T-cell (primary cell): ENCODE results near the gene KCTD10. TPM values are rescaled to one million over a fixed set of nuclear protein-coding genes. Genes with fewer than 3 reads are reported as not detected.

ENCODE experiments used
- ATAC-seq, 4 experiments: fragments of 200-7000 bp in 3 of 4; fragments of 150-1000 bp in 1 of 4; cut with Tn5 transposase; replicated peaks in 1 of 4; 1 replicate in 3 of 4; 2 replicates in 1 of 4; pipeline ENCODE4 v1.10.0; 2021; ENCODE audit warnings: moderate library complexity in 3 of 4, mild to moderate bottlenecking in 2 of 4, moderate number of reproducible peaks in 1 of 4
- CTCF ChIA-PET, 2 donors: fragments of 300-600 bp; sonication (Branson Sonifier 250); formaldehyde crosslinking; loops; one replicate each; lab custom pipeline; 2022; ENCODE audit warnings: antibody characterized with exemption in 2 of 2; lab: Charles Lee
- POLR2A ChIA-PET, 2 donors: fragments of 300-600 bp; sonication (Branson Sonifier 250); formaldehyde crosslinking; loops; one replicate each; lab custom pipeline; 2022; ENCODE audit warnings: antibody characterized with exemption in 2 of 2; lab: Charles Lee
- DNase-seq, 35 experiments: peaks; one replicate each; pipeline versions ENCODE4 v3.0.0 to v3.0.0-alpha.2; 2013 to 2023
- H3K27ac ChIP-seq: one replicate; pipeline ENCODE4 v1.5.1; 2013; ENCODE audit warnings: low read length
- H3K27me3 ChIP-seq, 2 experiments: replicated peaks in 1 of 2; 1 replicate in 1 of 2; 2 replicates in 1 of 2; pipeline versions ENCODE4 v1.6.1 to v1.7.0; 2013; ENCODE audit warnings: low read length in 1 of 2, mixed read lengths in 1 of 2; ENCODE audit not compliant: control insufficient read depth in 2 of 2, insufficient read depth in 2 of 2; ENCODE audit errors: extremely low read depth in 1 of 2
- H3K36me3 ChIP-seq, 2 donors: 1 replicate in 1 of 2; 2 replicates in 1 of 2; pipeline versions ENCODE4 v1.6.1 to v1.7.0; 2013; ENCODE audit warnings: low read length in 1 of 2; ENCODE audit not compliant: control insufficient read depth in 2 of 2, insufficient read depth in 1 of 2; ENCODE audit errors: extremely low read depth in 1 of 2
- H3K4me1 ChIP-seq, 2 experiments: 1 replicate in 1 of 2; 2 replicates in 1 of 2; pipeline versions ENCODE4 v1.6.1 to v1.7.0; 2013; ENCODE audit warnings: low read length in 2 of 2, mixed read lengths in 1 of 2; ENCODE audit not compliant: insufficient read depth in 2 of 2, control insufficient read depth in 1 of 2; ENCODE audit errors: extremely low read depth in 1 of 2
- H3K4me3 ChIP-seq, 2 donors: 1 replicate in 1 of 2; 2 replicates in 1 of 2; pipeline versions ENCODE4 v1.5.1 to v1.7.0; 2013; ENCODE audit warnings: mild to moderate bottlenecking in 2 of 2, low read length in 1 of 2, moderate library complexity in 1 of 2; ENCODE audit not compliant: control insufficient read depth in 1 of 2; ENCODE audit errors: extremely low read depth in 1 of 2
- H3K9me3 ChIP-seq: 2 replicates; pipeline ENCODE4 v1.7.0; 2013
- H3K27ac Mint-ChIP-seq, 2 donors: one replicate each; pipeline ENCODE4 v1.8.0; 2020 to 2021; ENCODE audit warnings: mild to moderate bottlenecking in 2 of 2, mixed read lengths in 2 of 2
- H3K27me3 Mint-ChIP-seq, 2 donors: one replicate each; pipeline ENCODE4 v1.8.0; 2021 to 2022; ENCODE audit warnings: mixed read lengths in 2 of 2
- H3K36me3 Mint-ChIP-seq: one replicate; pipeline ENCODE4 v1.8.0; 2021; ENCODE audit warnings: mixed read lengths
- H3K4me1 Mint-ChIP-seq, 3 donors: one replicate each; pipeline ENCODE4 v1.8.0; 2020 to 2022; ENCODE audit warnings: mixed read lengths in 3 of 3, mild to moderate bottlenecking in 1 of 3
- H3K4me3 Mint-ChIP-seq, 3 donors: one replicate each; pipeline ENCODE4 v1.8.0; 2020 to 2022; ENCODE audit warnings: mild to moderate bottlenecking in 3 of 3, mixed read lengths in 3 of 3, moderate library complexity in 3 of 3
- H3K9me3 Mint-ChIP-seq, 3 donors: one replicate each; pipeline ENCODE4 v1.8.0; 2020 to 2022; ENCODE audit warnings: mixed read lengths in 3 of 3
- WGBS: methylation state at CpG from one replicate; pipeline ENCODE4 v1.1.5; 2013; ENCODE audit warnings: missing lambda C conversion rate; ENCODE audit not compliant: insufficient coverage; 5-methylcytosine and 5-hydroxymethylcytosine counted together
- total RNA-seq, 35 experiments: library from RNA in 6 of 35; stranded (reverse) in 6 of 35; fragments of 120-200 nt in 1 of 35; gene quantifications; one replicate each; pipeline versions ENCODE4 v1.2.1 to v1.2.4 and lab custom pipeline; 2013 to 2026

KCTD10 gene
- total RNA-seq, 5 donors from 2014 or later (not counting 1 experiment from before 2014, with no cell fraction given): 28.1 to 30.8 (median 28.6) TPM

DNA sequence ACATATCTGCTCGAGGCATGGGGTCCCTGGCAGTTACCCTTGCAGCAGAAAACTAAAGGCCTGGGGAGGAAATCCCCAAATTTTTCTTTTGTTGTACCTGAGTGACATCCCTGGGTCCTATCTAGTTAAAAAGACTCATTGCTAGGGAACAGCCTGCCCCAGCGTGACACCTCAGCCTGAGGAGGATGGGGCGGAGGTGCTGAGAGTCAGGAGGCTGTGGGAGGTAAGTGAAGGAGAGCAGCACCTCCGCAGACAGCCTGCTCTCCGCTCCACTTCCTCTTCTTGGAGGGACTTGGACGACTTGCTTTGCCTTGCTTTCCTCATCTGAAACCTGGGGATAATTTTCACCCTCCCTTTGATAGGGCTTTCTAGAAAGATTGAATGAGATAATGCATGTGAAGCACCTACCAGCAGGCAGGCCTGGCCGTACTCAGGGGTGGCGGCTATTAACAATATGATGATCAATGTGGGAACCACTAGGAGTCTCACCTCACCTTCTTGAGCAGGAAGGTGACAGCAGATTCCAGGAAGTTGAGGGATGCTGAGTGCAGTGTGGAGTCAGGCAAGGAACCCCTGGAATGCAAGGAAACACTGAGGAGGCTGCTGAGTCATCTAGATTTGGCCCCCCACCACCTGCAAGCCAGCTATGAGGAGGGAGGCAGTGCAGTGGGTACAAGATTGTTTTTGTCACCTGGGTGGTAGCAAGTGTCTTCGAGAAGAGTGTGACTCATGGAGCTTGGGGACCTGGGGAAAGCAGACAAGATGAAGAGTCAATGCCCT lies 23.5 kb upstream of the KCTD10 start:
- no peak for DNase-seq
- Histone ChIP-seq H3K27ac (no peak overlapping the region), H3K9me3 (no peaks in the 10 kb centered on the region), H3K27me3 (no peaks in the 10 kb centered on the region), H3K4me1 (no peaks in the 10 kb centered on the region), H3K4me3 (no peak overlapping the region), H3K36me3 (peaks cover 25 to 82% of the 10 kb centered on the region in 2 donors)
- ATAC-seq: no peak
- CTCF ChIA-PET: no interaction called here
- Mint-ChIP-seq H3K27ac (no peak overlapping the region), H3K9me3 (no peaks in the 10 kb centered on the region), H3K4me1 (no peaks in the 10 kb centered on the region), H3K4me3 (no peak overlapping the region), H3K27me3 (no peaks in the 10 kb centered on the region), H3K36me3 (peaks cover 75% of the 10 kb centered on the region)
- WGBS: 94% methylated on average over 8 of the region's 9 CpGs
- POLR2A ChIA-PET: interaction anchor here in 1 of 2 donors (0.5 kb wide), 1 partner anchor 240 kb away, joined by 4 read pairs; no protein-coding TSS in a partner anchor

DNA sequence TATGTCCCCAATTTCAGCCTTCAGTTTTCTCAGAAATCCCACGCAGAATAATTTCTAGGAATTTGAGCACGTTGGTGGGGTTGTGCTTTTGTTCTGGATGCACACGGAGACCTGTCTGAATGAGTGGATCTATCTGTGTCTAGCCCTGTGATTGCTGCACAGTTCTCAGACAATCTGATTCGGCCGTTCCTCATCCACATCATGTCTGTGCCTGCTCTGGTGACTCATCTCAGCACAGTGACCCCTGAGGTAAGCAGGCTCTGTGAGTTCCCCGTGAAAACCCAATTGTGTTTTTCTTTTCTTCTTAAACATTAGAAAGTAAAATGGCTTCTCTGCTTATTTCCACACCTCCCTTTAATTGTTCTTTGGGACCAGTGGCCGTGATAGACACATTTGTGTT lies 20.6 kb upstream of the KCTD10 start:
- WGBS: 88% methylated on average over 3 of the region's 7 CpGs
- H3K4me1 Mint-ChIP-seq: no peaks in the 10 kb centered on the region
- Histone ChIP-seq H3K9me3 (no peaks in the 10 kb centered on the region), H3K27ac (no peak overlapping the region), H3K27me3 (no peaks in the 10 kb centered on the region), H3K36me3 (peaks cover 21 to 68% of the 10 kb centered on the region in 2 donors), H3K4me3 (no peak overlapping the region), H3K4me1 (no peaks in the 10 kb centered on the region)
- DNase-seq (no peak), ATAC-seq (no peak)
- H3K27ac Mint-ChIP-seq: no peak overlapping the region
- ChIA-PET POLR2A (interaction anchor here in 1 of 2 donors (0.6 kb wide), 1 partner anchor 835 kb away, joined by 3 read pairs; no protein-coding TSS in a partner anchor), CTCF (no interaction called here)
- no peaks in the 10 kb centered on the region for H3K9me3 Mint-ChIP-seq
- H3K36me3 Mint-ChIP-seq: peaks cover 74% of the 10 kb centered on the region
- H3K27me3 Mint-ChIP-seq: no peaks in the 10 kb centered on the region
- no peak overlapping the region for H3K4me3 Mint-ChIP-seq

DNA sequence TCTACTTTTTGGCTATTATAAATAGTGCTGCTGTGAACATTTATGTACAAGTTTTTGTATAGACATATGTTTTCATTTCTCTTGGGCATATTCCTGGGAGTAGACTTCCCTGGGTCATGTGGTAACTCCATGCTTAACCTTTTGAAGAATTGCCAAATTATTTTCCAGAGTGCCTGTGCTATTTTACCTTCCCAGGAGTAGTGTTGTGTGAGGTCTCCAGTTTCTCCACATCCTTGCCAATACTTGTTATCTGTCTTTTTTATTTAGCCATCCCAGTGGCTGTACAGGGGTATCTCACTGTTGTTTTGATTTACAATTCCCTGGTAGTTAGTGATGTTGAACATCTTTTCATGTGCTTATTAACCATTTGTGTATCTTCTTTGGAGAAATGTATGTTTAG lies 19.2 kb upstream of the KCTD10 start:
- peaks cover 69% of the 10 kb centered on the region for H3K36me3 Mint-ChIP-seq

DNA sequence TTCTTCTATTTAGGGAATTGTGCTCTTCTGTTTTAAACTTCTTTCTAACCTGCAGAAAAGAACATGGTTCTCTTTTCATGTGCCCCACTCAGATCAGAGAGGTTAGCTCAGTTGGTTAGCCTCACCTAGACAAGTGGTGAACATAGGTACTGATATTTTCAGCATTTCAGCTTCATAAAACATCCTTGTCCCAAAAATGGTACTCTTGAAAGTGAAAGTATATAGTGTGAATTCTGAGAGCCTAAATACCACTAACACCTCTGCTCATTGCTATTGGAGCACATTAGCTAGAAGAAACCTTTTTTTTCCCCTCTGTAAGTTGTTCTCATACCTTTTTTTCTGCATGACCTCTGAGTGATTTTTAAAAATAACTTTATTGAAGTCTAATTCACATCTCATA lies 17.9 kb upstream of the KCTD10 start:
- ChIA-PET CTCF (no interaction called here), POLR2A (no interaction called here)
- H3K27ac ChIP-seq: no peak overlapping the region
- H3K4me1 ChIP-seq: no peaks in the 10 kb centered on the region
- H3K4me1 Mint-ChIP-seq: no peaks in the 10 kb centered on the region
- H3K27me3 ChIP-seq: no peaks in the 10 kb centered on the region
- no peaks in the 10 kb centered on the region for H3K9me3 ChIP-seq
- no peak overlapping the region for H3K4me3 Mint-ChIP-seq
- no peak overlapping the region for H3K4me3 ChIP-seq
- peaks cover 66% of the 10 kb centered on the region for H3K36me3 Mint-ChIP-seq
- no peaks in the 10 kb centered on the region for H3K27me3 Mint-ChIP-seq
- peaks cover 7 to 63% of the 10 kb centered on the region in 2 donors for H3K36me3 ChIP-seq
- no peak overlapping the region for H3K27ac Mint-ChIP-seq
- no peaks in the 10 kb centered on the region for H3K9me3 Mint-ChIP-seq
- no peak for ATAC-seq
- DNase-seq: no peak

More for the DNA sequence above, 19.2 kb upstream of the KCTD10 start:
- no peak overlapping the region for H3K27ac ChIP-seq
- no peak for ATAC-seq
- POLR2A ChIA-PET: no interaction called here
- H3K4me3 Mint-ChIP-seq: no peak overlapping the region
- no peaks in the 10 kb centered on the region for H3K4me1 ChIP-seq
- no peaks in the 10 kb centered on the region for H3K9me3 Mint-ChIP-seq
- no peak for DNase-seq
- H3K4me1 Mint-ChIP-seq: no peaks in the 10 kb centered on the region
- no peaks in the 10 kb centered on the region for H3K27me3 ChIP-seq
- CTCF ChIA-PET: no interaction called here
- no peak overlapping the region for H3K4me3 ChIP-seq
- H3K9me3 ChIP-seq: no peaks in the 10 kb centered on the region
- peaks cover 18 to 65% of the 10 kb centered on the region in 2 donors for H3K36me3 ChIP-seq
- H3K27ac Mint-ChIP-seq: no peak overlapping the region
- no peaks in the 10 kb centered on the region for H3K27me3 Mint-ChIP-seq

DNA sequence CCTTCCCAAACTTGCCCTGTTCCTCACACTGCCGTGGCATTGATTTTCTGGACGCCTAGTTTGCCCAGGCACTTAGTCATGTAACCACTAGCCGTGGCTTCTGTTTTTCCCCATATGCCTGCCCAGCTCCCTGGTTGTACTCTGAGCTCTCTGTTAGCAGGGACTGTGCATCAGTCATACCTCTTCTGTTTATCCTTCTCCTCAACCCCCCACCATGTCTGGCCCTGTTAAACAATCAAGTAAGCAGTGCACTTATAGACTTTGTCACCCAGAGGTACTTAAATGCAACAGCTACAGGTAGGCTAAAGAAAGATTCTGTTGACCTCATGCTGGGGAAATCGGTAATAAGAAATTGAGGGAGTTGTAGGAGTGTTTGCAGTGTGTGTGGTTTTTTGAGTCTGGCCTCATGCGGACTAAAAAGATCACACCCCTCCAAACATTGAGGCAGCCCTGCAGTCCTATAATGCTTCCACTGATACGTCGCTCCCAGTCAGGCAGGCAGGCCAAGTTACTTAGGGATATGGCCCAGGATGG lies 17.3 kb upstream of the KCTD10 start:
- Histone ChIP-seq H3K27me3 (no peaks in the 10 kb centered on the region), H3K4me1 (no peaks in the 10 kb centered on the region), H3K27ac (no peak overlapping the region), H3K4me3 (no peak overlapping the region), H3K36me3 (peaks cover 13 to 63% of the 10 kb centered on the region in 2 donors), H3K9me3 (no peaks in the 10 kb centered on the region)
- 90% methylated on average over 2 of the region's 7 CpGs for WGBS
- ChIA-PET POLR2A (no interaction called here), CTCF (no interaction called here)
- DNase-seq (no peak), ATAC-seq (no peak)
- no peak overlapping the region for H3K4me3 Mint-ChIP-seq
- H3K9me3 Mint-ChIP-seq: no peaks in the 10 kb centered on the region
- no peaks in the 10 kb centered on the region for H3K4me1 Mint-ChIP-seq
- H3K36me3 Mint-ChIP-seq: peaks cover 68% of the 10 kb centered on the region
- H3K27ac Mint-ChIP-seq: no peak overlapping the region
- H3K27me3 Mint-ChIP-seq: no peaks in the 10 kb centered on the region

DNA sequence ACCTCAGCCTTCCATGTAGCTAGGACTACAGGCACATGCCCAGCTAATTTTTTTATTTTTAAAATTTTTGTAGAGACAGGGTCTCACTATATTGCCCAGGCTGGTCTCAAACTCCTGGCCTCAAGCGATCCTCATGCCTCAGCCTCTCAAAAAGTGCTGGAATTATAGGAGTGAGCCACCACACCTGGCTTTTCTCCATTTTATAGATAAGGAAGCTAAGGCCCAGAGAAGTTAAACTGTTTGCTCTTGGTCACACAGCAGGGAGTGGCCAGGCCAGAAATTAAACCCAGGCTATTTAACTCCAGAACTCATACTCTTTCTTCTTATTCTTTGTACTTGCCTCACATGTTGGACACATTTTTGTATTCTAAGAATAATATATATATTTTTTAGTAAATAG lies 16.8 kb upstream of the KCTD10 start:
- H3K9me3 ChIP-seq: no peaks in the 10 kb centered on the region
- H3K4me1 Mint-ChIP-seq: no peaks in the 10 kb centered on the region
- H3K27ac Mint-ChIP-seq: no peak overlapping the region
- no peaks in the 10 kb centered on the region for H3K27me3 Mint-ChIP-seq
- no CpG with 5 or more reads among the region's 1 CpG for WGBS
- H3K9me3 Mint-ChIP-seq: no peaks in the 10 kb centered on the region
- ChIA-PET POLR2A (no interaction called here), CTCF (no interaction called here)
- no peak for DNase-seq
- no peak overlapping the region for H3K4me3 Mint-ChIP-seq
- H3K27me3 ChIP-seq: no peaks in the 10 kb centered on the region
- peaks cover 68% of the 10 kb centered on the region for H3K36me3 Mint-ChIP-seq
- peaks cover 15 to 63% of the 10 kb centered on the region in 2 donors for H3K36me3 ChIP-seq
- no peak overlapping the region for H3K27ac ChIP-seq
- H3K4me1 ChIP-seq: no peaks in the 10 kb centered on the region
- ATAC-seq: no peak
- no peak overlapping the region for H3K4me3 ChIP-seq
